Neutrophil (primary cell): Measurements from ENCODE around the gene ADISSP.

Source experiments
- H3K27ac ChIP-seq: fragments of 200-600 bp; sonication (generic); 2 replicates; pipeline ENCODE4 v1.5.1; 2016; ENCODE audit warnings: mild to moderate bottlenecking, moderate library complexity
- H3K27me3 ChIP-seq: fragments of 200-600 bp; sonication (generic); 2 replicates; pipeline ENCODE4 v1.6.0; 2016; ENCODE audit warnings: mild to moderate bottlenecking
- H3K36me3 ChIP-seq: fragments of 200-600 bp; sonication (generic); 2 replicates; pipeline ENCODE4 v1.5.1; 2017
- H3K4me1 ChIP-seq, 2 experiments: fragments of 200-600 bp in 1 of 2; sonication (generic) in 1 of 2; 1 replicate in 1 of 2; 2 replicates in 1 of 2; pipeline versions ENCODE4 v1.5.1 to v1.6.1; 2013 to 2016; ENCODE audit warnings: low read depth in 1 of 2, low read length in 1 of 2, mild to moderate bottlenecking in 1 of 2, moderate library complexity in 1 of 2; ENCODE audit not compliant: control insufficient read depth in 1 of 2, insufficient read depth in 1 of 2
- H3K4me3 ChIP-seq, 2 experiments: fragments of 200-600 bp in 1 of 2; sonication (generic) in 1 of 2; 1 replicate in 1 of 2; 2 replicates in 1 of 2; pipeline ENCODE4 v1.5.1; 2013 to 2016; ENCODE audit warnings: low read depth in 1 of 2, low read length in 1 of 2, mild to moderate bottlenecking in 1 of 2, moderate library complexity in 1 of 2
- H3K9me3 ChIP-seq: fragments of 200-600 bp; sonication (generic); 2 replicates; pipeline ENCODE4 v1.5.1; 2016
- CTCF ChIP-seq: fragments of 200-600 bp; sonication (generic); IDR thresholded peaks from 2 replicates; pipeline ENCODE4 v1.5.1; 2016; ENCODE audit warnings: antibody characterized with exemption

ADISSP gene

GRCh38 chr20:3738111-3739053 lies 29.2 kb downstream of the ADISSP start:
- H3K4me1 ChIP-seq = no peaks in the 10 kb centered on the region
- peaks cover 24% of the 10 kb centered on the region for H3K27me3 ChIP-seq
- no peaks in the 10 kb centered on the region for H3K9me3 ChIP-seq
- no peak overlapping the region for H3K4me3 ChIP-seq
- no peaks in the 10 kb centered on the region for H3K36me3 ChIP-seq
- no peak for TF ChIP-seq CTCF
- H3K27ac ChIP-seq = no peak overlapping the region

GRCh38 chr20:3735768-3736167 lies 31.8 kb downstream of the ADISSP start:
- Histone ChIP-seq H3K9me3 (no peaks in the 10 kb centered on the region), H3K27me3 (peaks cover 50% of the 10 kb centered on the region), H3K36me3 (no peaks in the 10 kb centered on the region), H3K4me1 (no peaks in the 10 kb centered on the region), H3K4me3 (no peak overlapping the region), H3K27ac (no peak overlapping the region)
- TF ChIP-seq CTCF = no peak

GRCh38 chr20:3734111-3734843 lies 33.3 kb downstream of the ADISSP start:
- Histone ChIP-seq H3K4me1 (no peaks in the 10 kb centered on the region), H3K27ac (no peak overlapping the region), H3K27me3 (peaks cover 65% of the 10 kb centered on the region), H3K36me3 (no peaks in the 10 kb centered on the region), H3K4me3 (no peak overlapping the region), H3K9me3 (no peaks in the 10 kb centered on the region)
- TF ChIP-seq CTCF = no peak

- Histone ChIP-seq H3K4me1 (no peaks in the 10 kb centered on the region), H3K36me3 (no peaks in the 10 kb centered on the region), H3K27ac (no peak overlapping the region), H3K9me3 (no peaks in the 10 kb centered on the region), H3K27me3 (peaks cover 74% of the 10 kb centered on the region), H3K4me3 (no peak overlapping the region)
- TF ChIP-seq CTCF = no peak
Observed at GRCh38 chr20:3733119-3733995, 34.2 kb downstream of the ADISSP start.
